OCI-LY7 (cell line): Measurements from ENCODE around the gene IER5. TPM values are rescaled to one million over a fixed set of nuclear protein-coding genes. Genes with fewer than 3 reads are reported as not detected.

Source experiments
- BruUV-seq: library from RNA; stranded (reverse); fragments of 400-500 nt; replicated peaks from 2 replicates; lab custom pipeline; 2021; lab: Mats Ljungman, UMichigan
- CTCF ChIA-PET: fragments of 300-600 bp; sonication (Branson Sonifier 250); formaldehyde crosslinking; loops from one replicate; lab custom pipeline; 2022; ENCODE audit warnings: antibody characterized with exemption; ENCODE audit not compliant: unreplicated experiment; lab: Charles Lee
- POLR2A ChIA-PET: fragments of 300-600 bp; sonication (Branson Sonifier 250); formaldehyde crosslinking; loops from one replicate; lab custom pipeline; 2022; ENCODE audit warnings: antibody characterized with exemption; lab: Charles Lee
- DNase-seq: peaks from one replicate; pipeline ENCODE4 v3.0.0-alpha.2; 2015; ENCODE audit warnings: low spot score
- H2AFZ ChIP-seq: fragments of 200-600 bp; sonication (generic), shearing (Covaris generic); 2 replicates; pipeline ENCODE4 v1.6.1; 2014; ENCODE audit warnings: mild to moderate bottlenecking, antibody characterized with exemption, low read length, moderate library complexity
- H3K27ac ChIP-seq: fragments of 200-600 bp; sonication (generic); 2 replicates; pipeline ENCODE4 v1.5.1; 2014; ENCODE audit warnings: mixed run types, low read depth, mild to moderate bottlenecking, moderate library complexity, low read length, inconsistent platforms; ENCODE audit not compliant: poor library complexity, severe bottlenecking
- H3K36me3 ChIP-seq: fragments of 200-600 bp; sonication (generic); 2 replicates; pipeline ENCODE4 v1.6.1; 2014; ENCODE audit warnings: mild to moderate bottlenecking, antibody characterized with exemption, low read length, moderate library complexity, mixed read lengths; ENCODE audit not compliant: insufficient read depth
- H3K4me1 ChIP-seq: fragments of 200-600 bp; sonication (generic); 2 replicates; pipeline ENCODE4 v1.5.1; 2014; ENCODE audit warnings: mild to moderate bottlenecking, low read length; ENCODE audit not compliant: insufficient read depth, poor library complexity, severe bottlenecking
- H3K4me2 ChIP-seq: fragments of 200-600 bp; sonication (generic); 2 replicates; pipeline ENCODE4 v1.6.1; 2014; ENCODE audit warnings: mild to moderate bottlenecking, low read length
- H3K4me3 ChIP-seq: fragments of 200-600 bp; sonication (generic); 2 replicates; pipeline ENCODE4 v1.5.1; 2014; ENCODE audit warnings: mild to moderate bottlenecking, low read depth, low read length; ENCODE audit not compliant: poor library complexity, severe bottlenecking
- H3K79me2 ChIP-seq: fragments of 200-600 bp; sonication (generic); 2 replicates; pipeline ENCODE4 v1.6.1; 2016; ENCODE audit warnings: low read depth, mild to moderate bottlenecking, low read length, moderate library complexity, mixed read lengths; ENCODE audit not compliant: insufficient read depth
- H3K9me2 ChIP-seq: fragments of 200-600 bp; sonication (generic); 2 replicates; pipeline ENCODE4 v1.6.1; 2016; ENCODE audit warnings: mild to moderate bottlenecking, low read length, mixed read lengths; ENCODE audit not compliant: insufficient read depth
- H3K9me3 ChIP-seq: fragments of 200-600 bp; sonication (generic); 2 replicates; pipeline ENCODE4 v1.6.1; 2014; ENCODE audit warnings: mild to moderate bottlenecking, mixed run types, low read length, mixed read lengths
- H4K20me1 ChIP-seq: fragments of 200-600 bp; sonication (generic); 2 replicates; pipeline ENCODE4 v1.6.1; 2014; ENCODE audit warnings: mild to moderate bottlenecking, antibody characterized with exemption, low read length, moderate library complexity, mixed read lengths; ENCODE audit not compliant: insufficient read depth
- EZH2phosphoT487 ChIP-seq: fragments of 200-600 bp; sonication (generic); IDR thresholded peaks from 2 replicates; pipeline ENCODE4 v1.6.1; 2018; ENCODE audit warnings: low read depth, borderline replicate concordance, mild to moderate bottlenecking, mixed run types, antibody characterized with exemption, low read length, moderate library complexity, mixed read lengths
- intact Hi-C: fragments of 100-400 bp; cut with micrococcal nuclease; formaldehyde crosslinking; loops from one replicate; pipeline ENCODE4 v1.10.0; 2022; ENCODE audit not compliant: unreplicated experiment
- total RNA-seq, 2 experiments: library from RNA; depleted of rRNA in 1 of 2; stranded (reverse); fragments of >200 nt in 1 of 2; shearing (Covaris generic) in 1 of 2; gene quantifications; 2 replicates each; pipeline ENCODE4 v1.2.3, GENCODE V29; 2014 to 2022
- TF ChIP-seq, protein P1 (sequence below): fragments of 200-600 bp; sonication (generic); conservative IDR thresholded peaks from 2 replicates; pipeline ENCODE4 v1.5.1; 2014; ENCODE audit warnings: mild to moderate bottlenecking, antibody characterized with exemption, low read length, moderate library complexity, mixed read lengths

The IER5 gene
- total RNA-seq, 2 experiments from 2014 or later: 7.2 to 14.3 TPM

DNA sequence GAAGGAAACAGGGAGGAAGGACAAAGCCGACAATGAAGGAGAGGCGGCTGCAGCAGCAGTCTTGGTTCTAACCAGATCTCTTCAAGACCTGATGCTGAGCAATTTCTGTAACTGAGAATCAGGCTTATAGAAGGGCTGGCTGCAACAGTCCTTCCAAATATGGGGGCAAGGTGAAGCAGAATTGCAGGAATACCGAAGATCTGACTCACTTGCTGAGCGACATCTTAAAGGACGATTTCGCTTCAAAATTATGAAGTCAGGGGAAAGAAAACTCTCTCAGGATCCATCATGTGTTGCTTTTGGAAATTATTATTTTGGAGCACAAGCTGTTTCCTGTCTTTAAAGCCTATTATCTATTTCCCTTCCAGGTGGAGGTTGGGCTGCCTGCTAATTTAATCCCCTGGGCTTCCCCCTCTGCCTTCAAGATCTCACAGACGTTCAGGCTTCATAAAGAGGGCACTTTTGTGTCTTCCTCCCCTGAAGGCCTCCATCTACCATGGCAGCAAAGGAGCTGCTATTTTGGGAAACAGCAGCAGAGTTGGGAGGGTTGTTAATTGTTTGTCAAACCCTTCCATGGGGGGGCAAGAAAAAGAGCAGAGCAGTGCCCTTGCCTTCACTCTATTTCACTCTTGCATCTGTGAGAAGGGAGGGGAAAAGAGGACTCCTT, 10.8 kb upstream of the IER5 start:
- Histone ChIP-seq H4K20me1 (no peaks in the 10 kb centered on the region), H3K27ac (no peak overlapping the region), H3K9me2 (no peaks in the 10 kb centered on the region), H3K4me1 (no peaks in the 10 kb centered on the region), H2AFZ (no peak overlapping the region), H3K4me2 (no peak overlapping the region), H3K36me3 (no peaks in the 10 kb centered on the region), H3K79me2 (no peaks in the 10 kb centered on the region), H3K9me3 (no peaks in the 10 kb centered on the region), H3K4me3 (no peak overlapping the region)
- POLR2A ChIA-PET: no interaction called here
- intact Hi-C loops: no loop called here
- no TSS peak for BruUV-seq
- TF ChIP-seq, protein P1, sequence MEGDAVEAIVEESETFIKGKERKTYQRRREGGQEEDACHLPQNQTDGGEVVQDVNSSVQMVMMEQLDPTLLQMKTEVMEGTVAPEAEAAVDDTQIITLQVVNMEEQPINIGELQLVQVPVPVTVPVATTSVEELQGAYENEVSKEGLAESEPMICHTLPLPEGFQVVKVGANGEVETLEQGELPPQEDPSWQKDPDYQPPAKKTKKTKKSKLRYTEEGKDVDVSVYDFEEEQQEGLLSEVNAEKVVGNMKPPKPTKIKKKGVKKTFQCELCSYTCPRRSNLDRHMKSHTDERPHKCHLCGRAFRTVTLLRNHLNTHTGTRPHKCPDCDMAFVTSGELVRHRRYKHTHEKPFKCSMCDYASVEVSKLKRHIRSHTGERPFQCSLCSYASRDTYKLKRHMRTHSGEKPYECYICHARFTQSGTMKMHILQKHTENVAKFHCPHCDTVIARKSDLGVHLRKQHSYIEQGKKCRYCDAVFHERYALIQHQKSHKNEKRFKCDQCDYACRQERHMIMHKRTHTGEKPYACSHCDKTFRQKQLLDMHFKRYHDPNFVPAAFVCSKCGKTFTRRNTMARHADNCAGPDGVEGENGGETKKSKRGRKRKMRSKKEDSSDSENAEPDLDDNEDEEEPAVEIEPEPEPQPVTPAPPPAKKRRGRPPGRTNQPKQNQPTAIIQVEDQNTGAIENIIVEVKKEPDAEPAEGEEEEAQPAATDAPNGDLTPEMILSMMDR: no peak
- TF ChIP-seq EZH2phosphoT487: no peak; the same call in 1 of the 2 replicates
- CTCF ChIA-PET: no interaction called here
- no peak for DNase-seq

DNA sequence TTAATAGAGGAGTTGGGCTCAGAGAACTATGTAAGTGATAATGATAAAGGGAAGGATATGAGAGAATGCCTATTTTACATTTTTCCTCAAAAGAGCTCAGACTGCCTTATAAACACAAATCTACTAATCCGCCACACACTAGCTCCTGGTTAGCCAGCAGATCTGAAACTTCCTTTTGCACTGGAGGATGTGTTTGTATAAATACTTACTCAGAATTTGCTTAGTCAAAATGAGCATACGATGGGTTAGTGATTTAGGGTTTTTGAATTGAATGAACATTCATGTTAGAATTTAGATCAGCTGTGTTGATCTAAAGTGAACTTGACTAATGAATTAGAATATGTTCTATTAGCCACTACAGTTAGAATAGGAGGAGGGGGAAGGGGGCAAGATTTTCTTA, 9.1 kb upstream of the IER5 start:
- TF ChIP-seq EZH2phosphoT487: no peak
- TF ChIP-seq, protein P1: no peak
- Histone ChIP-seq H3K4me1 (no peaks in the 10 kb centered on the region), H4K20me1 (no peaks in the 10 kb centered on the region), H2AFZ (no peak overlapping the region), H3K4me2 (no peak overlapping the region), H3K9me2 (no peaks in the 10 kb centered on the region), H3K4me3 (no peak overlapping the region), H3K27ac (no peak overlapping the region), H3K79me2 (no peaks in the 10 kb centered on the region), H3K9me3 (no peaks in the 10 kb centered on the region), H3K36me3 (no peaks in the 10 kb centered on the region)
- intact Hi-C loops: no loop called here
- DNase-seq: no peak
- no TSS peak for BruUV-seq
- POLR2A ChIA-PET: interaction anchor here (0.6 to 1.3 kb wide), 6 partner anchors 17 to 84 kb away, joined by 3 to 4 read pairs (median 3); partner anchors contain the start of gene MR1
- CTCF ChIA-PET: interaction anchor here (1.0 kb wide), 1 partner anchor 63 kb away, joined by 4 read pairs; no protein-coding TSS in a partner anchor

DNA sequence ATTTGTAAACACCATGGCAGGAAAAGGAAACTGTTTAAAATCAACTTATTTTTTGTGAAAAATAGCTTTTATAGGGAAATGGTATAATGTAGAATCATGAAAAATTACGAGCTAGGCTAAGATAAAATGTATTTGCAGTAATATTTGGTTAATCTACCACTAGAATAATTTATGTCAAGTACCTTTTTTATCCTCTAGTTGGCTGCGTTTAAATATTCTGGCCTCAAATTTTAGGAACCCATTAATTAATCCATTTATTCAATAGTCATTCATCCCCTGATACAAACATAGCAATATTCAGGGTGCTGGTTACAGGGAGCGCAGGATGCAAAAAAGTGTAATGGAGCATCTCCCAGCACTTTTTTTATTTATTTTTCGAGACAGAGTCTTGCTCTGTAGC, 8.6 kb upstream of the IER5 start:
- Histone ChIP-seq H3K4me3 (no peak overlapping the region), H3K36me3 (no peaks in the 10 kb centered on the region), H4K20me1 (no peaks in the 10 kb centered on the region), H2AFZ (no peak overlapping the region), H3K9me2 (no peaks in the 10 kb centered on the region), H3K4me1 (no peaks in the 10 kb centered on the region), H3K9me3 (no peaks in the 10 kb centered on the region), H3K4me2 (no peak overlapping the region), H3K27ac (no peak overlapping the region), H3K79me2 (no peaks in the 10 kb centered on the region)
- no peak for DNase-seq
- intact Hi-C loops: loop anchor here (5.0 kb wide), 1 partner anchor 198 kb away; no protein-coding TSS in a partner anchor
- no TSS peak for BruUV-seq
- TF ChIP-seq EZH2phosphoT487: no peak
- TF ChIP-seq, protein P1: no peak
- ChIA-PET CTCF (interaction anchor here (0.5 to 1.0 kb wide), 2 partner anchors 12 to 62 kb away, joined by 3 to 4 read pairs; no protein-coding TSS in a partner anchor), POLR2A (interaction anchor here (0.6 to 1.3 kb wide), 5 partner anchors 17 to 84 kb away, joined by 3 to 4 read pairs (median 3); partner anchors contain the start of gene MR1)
